Measurements from ENCODE around the gene TTLL7. TPM values are rescaled to one million over a fixed set of nuclear protein-coding genes. Genes with fewer than 3 reads are reported as not detected.

Gene TTLL7
- total RNA-seq, 2 donors from 2014 or later: 10.8 to 17.4 TPM

DNA sequence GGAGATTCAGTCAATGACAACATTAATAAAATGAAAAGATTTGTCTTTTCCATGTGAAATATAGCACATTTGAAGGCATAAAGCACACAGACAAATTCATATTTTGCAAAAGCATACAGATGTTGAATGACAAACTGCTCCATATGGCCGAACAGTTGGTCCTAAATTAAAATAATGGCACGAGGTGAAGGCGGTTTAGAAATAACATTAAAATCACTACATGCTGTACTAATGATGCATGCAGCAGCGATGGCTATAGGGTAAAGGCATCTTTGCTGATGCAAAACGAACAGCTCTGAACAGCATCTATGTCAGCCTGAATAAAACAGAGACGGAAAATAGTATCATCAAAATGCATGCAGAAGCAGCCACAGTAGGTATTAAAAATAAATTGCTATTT lies 102.6 kb downstream of the TTLL7 start:
- DNase-seq (ENCODE audit: low spot score): no peak
- H3K4me3 ChIP-seq: no peak overlapping the region
- no peak overlapping the region for H3K27ac ChIP-seq
- H3K36me3 ChIP-seq: no peaks in the 10 kb centered on the region
- TF ChIP-seq, protein P1, sequence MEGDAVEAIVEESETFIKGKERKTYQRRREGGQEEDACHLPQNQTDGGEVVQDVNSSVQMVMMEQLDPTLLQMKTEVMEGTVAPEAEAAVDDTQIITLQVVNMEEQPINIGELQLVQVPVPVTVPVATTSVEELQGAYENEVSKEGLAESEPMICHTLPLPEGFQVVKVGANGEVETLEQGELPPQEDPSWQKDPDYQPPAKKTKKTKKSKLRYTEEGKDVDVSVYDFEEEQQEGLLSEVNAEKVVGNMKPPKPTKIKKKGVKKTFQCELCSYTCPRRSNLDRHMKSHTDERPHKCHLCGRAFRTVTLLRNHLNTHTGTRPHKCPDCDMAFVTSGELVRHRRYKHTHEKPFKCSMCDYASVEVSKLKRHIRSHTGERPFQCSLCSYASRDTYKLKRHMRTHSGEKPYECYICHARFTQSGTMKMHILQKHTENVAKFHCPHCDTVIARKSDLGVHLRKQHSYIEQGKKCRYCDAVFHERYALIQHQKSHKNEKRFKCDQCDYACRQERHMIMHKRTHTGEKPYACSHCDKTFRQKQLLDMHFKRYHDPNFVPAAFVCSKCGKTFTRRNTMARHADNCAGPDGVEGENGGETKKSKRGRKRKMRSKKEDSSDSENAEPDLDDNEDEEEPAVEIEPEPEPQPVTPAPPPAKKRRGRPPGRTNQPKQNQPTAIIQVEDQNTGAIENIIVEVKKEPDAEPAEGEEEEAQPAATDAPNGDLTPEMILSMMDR (IDR thresholded peaks at IDR 0.05): no peak
- H3K4me1 ChIP-seq: peaks cover 0 to 4% of the 10 kb centered on the region in 2 donors
- no peaks in the 10 kb centered on the region for H3K27me3 ChIP-seq
- H3K9me3 ChIP-seq: no peaks in the 10 kb centered on the region

DNA sequence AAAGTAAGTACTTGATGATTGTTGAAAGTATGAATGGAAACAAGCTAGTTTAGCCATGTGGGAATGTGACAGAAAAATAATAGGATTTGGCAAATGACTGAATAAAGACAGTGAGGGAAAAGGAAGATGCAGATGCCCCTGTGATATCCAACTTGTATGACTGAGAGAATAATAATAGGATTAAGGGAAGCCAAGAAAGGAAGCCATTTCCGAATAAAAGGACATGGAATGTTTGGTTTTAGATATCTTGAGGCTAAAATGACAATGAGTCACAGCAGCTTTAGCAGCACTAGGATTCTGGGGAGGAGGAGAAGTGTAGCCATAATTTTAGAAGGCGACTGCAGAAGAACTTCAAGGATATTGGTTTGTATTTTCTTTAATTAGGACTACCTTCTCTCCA lies 109.2 kb downstream of the TTLL7 start:
- no peaks in the 10 kb centered on the region for H3K27me3 ChIP-seq
- H3K36me3 ChIP-seq: no peaks in the 10 kb centered on the region
- H3K4me1 ChIP-seq: no peaks in the 10 kb centered on the region
- no peak overlapping the region for H3K27ac ChIP-seq
- no peak for DNase-seq (ENCODE audit: low spot score)
- TF ChIP-seq, protein P1 (IDR thresholded peaks at IDR 0.05): no peak
- H3K9me3 ChIP-seq: no peaks in the 10 kb centered on the region
- no peak overlapping the region for H3K4me3 ChIP-seq

DNA sequence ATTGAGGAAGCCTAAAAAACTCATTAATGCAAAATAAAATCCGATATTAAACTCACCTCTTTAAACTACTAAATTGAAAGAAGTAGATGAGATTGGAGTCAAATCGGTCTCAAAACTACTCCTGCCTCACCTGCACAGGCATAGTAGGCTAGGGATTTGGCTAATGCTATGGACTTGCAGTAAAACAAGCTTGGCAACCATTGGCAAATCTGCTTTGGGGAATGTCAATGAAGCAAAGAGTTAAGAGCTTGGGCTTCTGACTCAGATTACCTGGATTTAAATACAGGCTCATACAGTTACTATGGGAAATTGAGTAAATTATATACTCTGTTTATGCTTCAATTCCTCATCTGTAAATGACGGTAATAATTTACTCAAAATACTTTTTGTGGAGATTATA lies 111.4 kb downstream of the TTLL7 start:
- no peaks in the 10 kb centered on the region for H3K36me3 ChIP-seq
- DNase-seq (ENCODE audit: low spot score): no peak
- no peak overlapping the region for H3K27ac ChIP-seq
- no peak overlapping the region for H3K4me3 ChIP-seq
- TF ChIP-seq, protein P1 (IDR thresholded peaks at IDR 0.05): no peak
- no peaks in the 10 kb centered on the region for H3K9me3 ChIP-seq
- no peaks in the 10 kb centered on the region for H3K27me3 ChIP-seq
- no peaks in the 10 kb centered on the region for H3K4me1 ChIP-seq

DNA sequence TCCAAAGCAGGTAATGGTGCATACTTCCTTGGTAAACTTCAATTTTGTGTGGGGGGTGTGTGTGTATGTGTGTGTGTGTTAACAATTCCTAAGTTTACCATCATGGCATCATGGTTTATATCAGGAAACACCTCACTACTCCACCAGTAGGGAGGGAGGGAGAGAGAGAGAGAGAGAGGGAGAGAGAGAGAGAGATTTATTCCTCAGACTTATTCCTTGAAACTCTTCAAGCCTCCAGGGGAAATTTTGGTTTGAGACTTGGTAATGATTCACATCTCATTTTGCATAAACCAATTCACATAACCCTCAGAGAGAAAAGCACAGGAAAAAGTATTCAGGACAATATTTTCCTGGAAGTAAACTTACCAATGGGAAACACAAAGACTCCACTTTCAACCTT lies 115.0 kb downstream of the TTLL7 start:
- H3K4me1 ChIP-seq: no peaks in the 10 kb centered on the region
- H3K27me3 ChIP-seq: no peaks in the 10 kb centered on the region
- H3K9me3 ChIP-seq: no peaks in the 10 kb centered on the region
- H3K27ac ChIP-seq: no peak overlapping the region
- TF ChIP-seq, protein P1 (IDR thresholded peaks at IDR 0.05): no peak
- H3K4me3 ChIP-seq: no peak overlapping the region
- no peak for DNase-seq (ENCODE audit: low spot score)
- H3K36me3 ChIP-seq: no peaks in the 10 kb centered on the region

DNA sequence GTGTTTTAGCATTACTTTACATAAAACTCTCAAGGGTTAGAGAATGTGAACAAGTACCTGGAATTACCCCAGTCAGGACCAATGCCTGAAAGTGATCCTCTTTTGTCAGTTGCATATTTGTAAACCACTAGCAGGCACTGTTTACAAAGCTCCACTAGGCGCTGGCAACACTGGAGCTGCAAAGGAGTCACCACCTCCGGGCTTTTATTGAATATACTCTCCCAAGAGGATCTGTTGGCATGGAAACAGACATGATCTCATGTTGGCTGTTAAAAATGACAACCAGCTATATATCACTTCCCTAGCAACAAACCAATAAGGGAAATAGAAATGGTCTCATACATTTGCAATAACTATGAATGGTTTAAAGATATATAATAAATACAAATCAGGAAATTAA lies 116.0 kb downstream of the TTLL7 start:
- H3K4me3 ChIP-seq: no peak overlapping the region
- no peak for DNase-seq (ENCODE audit: low spot score)
- H3K27ac ChIP-seq: no peak overlapping the region
- H3K27me3 ChIP-seq: no peaks in the 10 kb centered on the region
- TF ChIP-seq, protein P1 (IDR thresholded peaks at IDR 0.05): no peak
- H3K4me1 ChIP-seq: no peaks in the 10 kb centered on the region
- H3K36me3 ChIP-seq: no peaks in the 10 kb centered on the region
- no peaks in the 10 kb centered on the region for H3K9me3 ChIP-seq

DNA sequence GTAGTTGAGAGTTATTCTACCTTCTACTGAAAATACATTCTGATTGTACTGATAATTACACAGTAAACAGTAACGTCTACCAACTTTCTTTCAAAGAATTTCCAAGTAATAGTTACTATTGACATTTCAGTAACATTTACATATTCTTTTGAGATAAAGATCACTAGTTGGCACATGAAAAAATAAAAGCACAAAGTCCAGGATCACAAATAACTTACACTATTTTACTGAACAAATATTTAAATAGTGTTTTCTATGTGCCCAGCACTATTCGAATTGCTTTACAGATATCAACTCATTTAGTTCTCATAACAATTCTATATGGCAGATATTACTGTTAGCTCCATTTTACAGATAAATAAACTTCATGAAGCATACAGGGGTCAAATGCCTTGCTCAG lies 126.4 kb downstream of the TTLL7 start:
- Histone ChIP-seq H3K27ac (no peak overlapping the region), H3K9me3 (no peaks in the 10 kb centered on the region), H3K36me3 (no peaks in the 10 kb centered on the region), H3K4me1 (no peaks in the 10 kb centered on the region), H3K4me3 (no peak overlapping the region), H3K27me3 (no peaks in the 10 kb centered on the region)
- DNase-seq (ENCODE audit: low spot score): no peak
- TF ChIP-seq, protein P1 (IDR thresholded peaks at IDR 0.05): no peak
